GF-D8 (cell line): ENCODE measurements around the gene CELF2.
A peak's percentile ranks its signal among the peaks of the same experiment; 100 is the strongest.

Source experiments
- DNase-seq: peaks from one replicate; lab custom pipeline; 2025; lab: John Stamatoyannopoulos, UW

The CELF2 gene

DNA sequence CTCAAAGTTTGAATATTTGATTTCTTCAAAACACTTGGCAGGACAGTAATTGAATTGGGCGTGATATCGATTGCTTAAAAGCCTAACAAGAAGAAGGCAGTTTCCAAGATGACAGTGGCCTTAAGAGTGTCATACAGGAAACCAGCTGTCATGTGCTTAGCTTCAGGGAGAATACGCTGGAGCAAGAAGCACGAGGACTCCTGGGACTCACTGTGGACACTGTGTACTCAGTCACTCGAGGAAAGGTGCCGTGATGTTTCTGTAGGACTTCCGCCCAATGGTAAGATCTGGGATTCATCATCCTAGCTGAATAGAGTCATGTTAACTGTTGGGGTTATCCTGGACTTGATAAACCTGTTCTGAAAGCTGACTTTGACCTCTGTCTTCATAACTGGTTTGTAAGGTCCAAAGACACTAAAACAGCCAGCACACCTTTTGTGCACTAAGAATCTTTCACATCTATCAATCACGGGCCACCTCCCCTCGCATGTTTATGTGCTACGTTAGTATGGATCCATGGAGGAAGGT is 113.5 kb downstream of the CELF2 start:
- no peak for DNase-seq

GRCh38 chr10:11134411-11134810 is 116.7 kb downstream of the CELF2 start:
- DNase-seq, result no peak

GRCh38 chr10:11135709-11136108 is 118.0 kb downstream of the CELF2 start:
- no peak for DNase-seq

DNA sequence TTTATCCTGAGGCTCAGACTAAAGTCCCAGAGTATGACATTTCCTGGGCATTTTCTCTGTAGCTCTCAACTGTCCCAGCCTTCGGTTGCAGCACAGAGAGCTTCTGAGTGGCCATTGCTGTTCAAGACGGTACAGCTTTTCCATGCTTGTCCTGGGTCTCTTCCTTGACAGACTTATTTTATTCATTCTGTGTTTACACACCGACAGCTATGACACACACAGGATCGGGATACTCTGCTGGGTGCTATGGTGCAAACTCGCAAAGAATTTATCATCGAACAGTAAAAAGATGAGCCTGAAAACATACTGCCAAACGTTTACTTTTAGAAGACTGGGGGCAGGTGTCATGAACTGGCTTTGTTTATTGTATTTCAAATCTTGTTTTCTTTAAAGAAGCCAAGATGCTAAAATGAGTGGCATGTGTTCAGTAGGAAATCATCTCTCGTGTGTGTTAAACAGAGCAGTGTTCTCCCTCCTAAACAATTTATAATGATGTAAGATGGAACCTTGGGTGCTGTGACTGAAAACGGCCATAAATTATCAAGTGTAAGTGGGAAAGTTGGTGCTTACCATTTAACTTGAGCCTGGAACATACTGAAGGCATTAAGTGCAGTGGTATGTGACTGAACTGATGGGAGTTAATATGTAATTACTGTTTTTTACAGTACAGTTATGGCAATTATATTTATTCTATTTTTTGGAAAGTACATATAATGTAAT is 120.8 kb downstream of the CELF2 start:
- DNase-seq, result no peak

- DNase-seq, result no peak
Observed at GRCh38 chr10:11140963-11141362, 123.3 kb downstream of the CELF2 start.

- DNase-seq, result peak; percentile 63
Observed at GRCh38 chr10:11141571-11142091, 124.0 kb downstream of the CELF2 start.

- DNase-seq, result no peak
Observed at GRCh38 chr10:11142777-11143176, 125.1 kb downstream of the CELF2 start.

GRCh38 chr10:11143242-11143641 is 125.6 kb downstream of the CELF2 start:
- no peak for DNase-seq

GRCh38 chr10:11144626-11145494 is 127.2 kb downstream of the CELF2 start:
- no peak for DNase-seq

GRCh38 chr10:11145495-11145855 is 127.8 kb downstream of the CELF2 start:
- peak; percentile 72 for DNase-seq

DNA sequence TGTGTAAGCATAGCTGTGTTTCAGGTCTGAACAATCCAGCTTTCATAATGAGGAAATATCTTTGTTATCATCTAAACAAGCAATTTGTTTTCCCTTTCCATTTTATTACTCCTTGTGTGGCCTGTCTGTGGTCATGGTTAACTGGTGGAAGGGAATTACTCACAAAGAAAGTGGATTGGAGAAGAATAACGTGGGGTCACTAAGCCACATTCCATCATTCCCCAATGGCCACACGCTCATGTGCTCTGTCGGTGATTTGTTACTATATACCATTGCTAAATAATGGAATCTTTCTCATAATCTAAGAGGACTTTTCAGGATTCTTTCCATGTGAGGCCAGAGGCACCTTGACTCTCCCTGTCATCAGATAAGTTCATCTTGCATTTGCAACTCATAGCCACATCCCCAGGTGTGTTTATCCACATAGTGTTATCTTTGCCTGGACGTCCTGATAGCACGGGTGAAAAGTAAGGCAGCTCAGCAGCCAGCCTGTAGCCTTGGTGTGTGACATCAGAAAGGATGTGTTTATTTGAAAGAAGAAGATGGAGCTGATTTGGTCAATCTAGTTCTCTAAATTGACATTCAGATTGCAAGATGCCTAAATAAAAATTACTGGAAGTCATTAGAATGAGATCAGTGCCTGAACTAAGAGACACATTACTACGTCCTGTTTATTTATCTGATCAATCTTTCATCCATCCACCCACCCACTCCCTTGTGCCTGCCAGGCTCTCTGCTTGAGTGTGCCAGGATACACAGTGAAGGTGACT is 128.9 kb downstream of the CELF2 start:
- no peak for DNase-seq

DNA sequence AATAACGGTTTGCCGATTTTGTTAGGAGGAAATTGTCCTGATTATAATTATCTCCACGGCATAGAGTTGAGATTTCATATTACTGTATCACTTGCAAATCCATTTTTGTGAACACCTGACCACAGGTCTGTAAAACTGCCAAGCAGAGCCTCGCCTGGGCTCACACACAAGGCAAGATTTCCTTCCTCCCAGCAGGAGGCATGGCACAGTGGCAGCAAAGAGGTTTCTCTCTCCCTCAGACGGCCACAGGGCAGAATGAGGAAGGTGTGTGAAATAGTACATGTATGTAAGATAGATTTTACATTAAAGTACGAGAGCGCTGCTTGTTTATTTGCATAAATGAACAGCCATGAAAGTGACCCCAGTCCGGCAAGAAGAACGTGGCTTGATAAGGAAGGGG is 130.1 kb downstream of the CELF2 start:
- peak; percentile 74 for DNase-seq

- DNase-seq, result no peak
Observed at GRCh38 chr10:11148142-11149028, 130.7 kb downstream of the CELF2 start.

DNA sequence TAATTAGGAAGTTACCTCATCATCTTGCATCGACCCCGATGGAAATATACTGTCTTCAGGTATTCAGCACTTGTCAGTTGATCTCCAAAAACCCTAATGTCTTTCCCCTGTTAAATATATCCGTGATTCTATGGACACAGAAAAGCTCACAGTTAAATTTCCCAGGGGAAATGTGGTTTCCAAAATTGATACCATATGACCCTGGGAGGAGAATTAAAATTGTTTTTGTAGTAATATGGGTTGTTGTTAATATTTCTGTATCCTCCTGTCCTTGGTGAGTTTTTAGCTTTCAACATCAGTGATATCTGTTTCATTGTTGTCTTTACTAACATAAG is 132.1 kb downstream of the CELF2 start:
- no peak for DNase-seq

DNA sequence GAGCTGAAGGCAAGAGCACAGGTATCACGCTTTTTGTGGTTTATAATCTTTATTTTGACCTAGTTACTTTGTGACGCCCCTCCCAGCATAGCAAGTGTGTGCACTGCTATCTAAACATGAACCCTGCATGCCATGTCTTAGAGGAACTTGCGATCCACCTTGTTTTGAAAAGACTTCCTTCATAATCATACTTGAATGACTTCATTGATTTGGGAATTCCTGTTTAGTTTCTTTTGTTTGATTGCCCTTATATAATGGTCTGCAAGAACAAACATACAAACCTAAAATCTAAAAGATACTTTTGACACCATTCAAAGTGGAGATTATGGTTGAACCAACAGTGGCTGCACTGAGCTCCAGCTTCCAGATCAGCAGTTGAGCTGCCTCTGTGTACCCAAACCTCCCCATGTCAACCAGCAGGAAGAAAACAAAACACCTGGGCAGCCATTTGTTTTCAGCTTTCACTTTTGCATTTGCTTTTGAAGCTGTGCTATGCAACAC is 132.6 kb downstream of the CELF2 start:
- DNase-seq, result no peak

GRCh38 chr10:11150879-11151415 is 133.3 kb downstream of the CELF2 start:
- no peak for DNase-seq

DNA sequence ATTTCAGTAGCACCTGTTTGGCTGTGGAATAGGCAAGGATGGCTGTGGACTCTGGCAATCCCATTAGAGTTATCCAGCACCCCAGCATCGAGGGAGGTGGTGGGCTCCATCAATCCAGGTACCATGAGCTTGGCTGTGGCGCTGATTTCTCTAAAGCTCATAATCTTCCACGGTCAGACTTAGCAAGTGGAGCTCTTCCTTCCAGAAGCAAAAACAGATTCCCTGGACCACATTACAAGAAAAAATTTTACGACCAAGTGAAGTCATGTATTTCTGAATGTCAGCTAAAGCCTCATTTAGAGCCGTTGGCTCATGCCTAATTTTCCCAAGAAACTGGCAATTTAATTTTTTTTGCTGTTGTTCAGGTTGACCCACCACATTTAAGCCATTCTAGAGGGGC is 135.1 kb downstream of the CELF2 start:
- no peak for DNase-seq

GRCh38 chr10:11153245-11153644 is 135.6 kb downstream of the CELF2 start:
- DNase-seq, result no peak

- DNase-seq, result no peak
Observed at GRCh38 chr10:11153766-11154165, 136.1 kb downstream of the CELF2 start.

DNA sequence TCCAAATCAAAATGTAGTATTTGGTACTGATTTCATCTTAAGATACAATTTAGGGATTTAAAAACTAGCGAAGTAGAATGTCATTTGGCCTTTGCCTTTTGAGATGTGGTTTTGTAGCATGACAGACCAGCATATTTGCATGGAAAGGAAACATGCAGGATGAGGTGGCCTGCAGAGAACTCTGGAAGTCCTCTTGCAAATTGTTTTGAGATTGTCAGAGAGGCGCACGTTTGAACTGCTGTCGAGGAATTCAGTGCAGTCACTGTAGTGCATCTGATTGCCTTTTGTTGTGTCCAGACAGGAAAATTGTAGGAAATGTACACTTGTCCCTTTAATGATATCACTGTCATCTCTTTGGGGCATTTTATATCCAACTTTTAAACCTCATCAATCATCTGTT is 136.7 kb downstream of the CELF2 start:
- no peak for DNase-seq
